ENCODE results near the gene HOXB5.

The HOXB5 gene

DNA sequence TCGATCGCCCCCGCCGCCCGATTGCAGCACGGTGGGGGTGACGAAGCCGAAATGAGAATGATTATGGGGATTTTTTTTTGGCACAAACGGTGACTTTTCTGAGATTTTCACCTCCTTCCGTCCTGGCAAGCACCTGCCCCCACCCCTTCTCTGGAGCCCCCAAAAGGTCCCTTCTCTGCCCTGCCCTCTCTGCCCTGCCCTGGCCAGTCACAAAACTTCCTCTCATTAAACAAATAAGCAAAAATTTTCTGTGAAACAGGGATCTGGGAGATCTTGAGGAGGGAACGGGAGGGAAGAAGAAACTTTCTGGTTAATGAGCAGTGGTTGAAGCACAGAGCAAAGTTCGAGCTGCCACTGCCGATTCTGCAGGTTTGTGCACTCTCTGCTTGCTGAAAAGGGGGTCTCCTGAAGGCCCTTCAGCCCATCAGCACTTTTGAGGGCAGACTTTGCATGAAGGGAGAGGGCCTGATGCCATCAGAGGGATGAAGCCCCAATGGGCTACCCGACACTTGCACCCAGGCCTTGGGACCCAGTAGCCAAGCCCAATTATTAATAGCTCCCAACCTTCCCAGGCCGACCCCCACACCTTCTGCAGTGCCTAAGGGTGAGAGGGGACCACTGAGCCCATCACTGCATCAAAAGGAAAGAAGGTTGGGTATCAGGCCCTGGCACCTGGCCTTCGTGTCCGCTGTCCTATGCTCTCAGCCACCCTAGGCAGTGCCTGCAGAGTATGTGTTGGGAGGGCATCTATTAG is 22.6 kb upstream of the HOXB5 start:
- no peak for DNase-seq (ENCODE audit: low read depth)

DNA sequence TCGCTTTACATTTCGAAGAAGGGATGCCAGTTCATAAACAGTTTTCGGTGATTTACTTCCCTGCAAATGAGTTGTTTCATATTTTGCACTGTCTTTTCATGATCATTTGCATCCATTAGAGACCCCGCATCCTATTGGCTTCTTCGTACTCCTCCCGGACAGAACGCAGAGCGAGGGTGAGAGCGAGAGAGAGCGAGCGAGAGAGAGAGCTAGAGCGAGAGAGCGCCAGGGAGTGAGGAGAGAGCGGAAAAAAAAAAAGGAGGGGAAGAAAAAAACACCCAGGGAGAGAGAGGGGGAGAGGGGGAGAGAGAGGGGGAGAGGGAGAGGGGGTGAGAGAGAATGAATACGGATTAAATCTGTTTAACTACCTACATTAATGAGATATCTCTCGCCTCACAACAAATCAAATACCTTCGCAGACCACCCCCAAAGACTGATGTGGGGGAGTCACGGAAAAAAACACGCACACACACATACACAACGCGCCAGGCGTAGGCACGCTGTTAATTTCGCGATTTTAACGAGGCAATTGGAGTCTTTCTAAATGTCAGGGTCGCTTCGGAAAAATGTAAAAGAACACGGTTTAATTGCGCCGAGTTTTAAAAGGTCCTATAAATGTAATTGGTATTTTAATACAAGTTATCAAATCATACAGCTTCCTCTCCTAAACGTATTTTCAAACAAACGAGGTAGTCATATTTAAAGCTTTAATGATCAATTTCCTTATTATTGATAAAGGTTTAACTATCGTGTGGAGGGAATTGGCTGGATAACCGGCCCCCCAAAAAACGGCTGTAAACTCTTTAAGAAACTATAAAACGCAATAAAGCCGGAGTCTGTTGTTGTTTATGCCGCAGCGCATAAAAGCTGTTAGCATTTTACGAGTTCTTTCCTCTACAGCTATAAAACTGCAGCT is 21.7 kb upstream of the HOXB5 start, which contains the start of gene HOXB8:
Gene HOXB8 (minus strand): TSS at position 246 of the 916 bp plus-strand sequence. CDS start 588 bp downstream, outside the sequence.
- DNase-seq (ENCODE audit: low read depth), result no peak

DNA sequence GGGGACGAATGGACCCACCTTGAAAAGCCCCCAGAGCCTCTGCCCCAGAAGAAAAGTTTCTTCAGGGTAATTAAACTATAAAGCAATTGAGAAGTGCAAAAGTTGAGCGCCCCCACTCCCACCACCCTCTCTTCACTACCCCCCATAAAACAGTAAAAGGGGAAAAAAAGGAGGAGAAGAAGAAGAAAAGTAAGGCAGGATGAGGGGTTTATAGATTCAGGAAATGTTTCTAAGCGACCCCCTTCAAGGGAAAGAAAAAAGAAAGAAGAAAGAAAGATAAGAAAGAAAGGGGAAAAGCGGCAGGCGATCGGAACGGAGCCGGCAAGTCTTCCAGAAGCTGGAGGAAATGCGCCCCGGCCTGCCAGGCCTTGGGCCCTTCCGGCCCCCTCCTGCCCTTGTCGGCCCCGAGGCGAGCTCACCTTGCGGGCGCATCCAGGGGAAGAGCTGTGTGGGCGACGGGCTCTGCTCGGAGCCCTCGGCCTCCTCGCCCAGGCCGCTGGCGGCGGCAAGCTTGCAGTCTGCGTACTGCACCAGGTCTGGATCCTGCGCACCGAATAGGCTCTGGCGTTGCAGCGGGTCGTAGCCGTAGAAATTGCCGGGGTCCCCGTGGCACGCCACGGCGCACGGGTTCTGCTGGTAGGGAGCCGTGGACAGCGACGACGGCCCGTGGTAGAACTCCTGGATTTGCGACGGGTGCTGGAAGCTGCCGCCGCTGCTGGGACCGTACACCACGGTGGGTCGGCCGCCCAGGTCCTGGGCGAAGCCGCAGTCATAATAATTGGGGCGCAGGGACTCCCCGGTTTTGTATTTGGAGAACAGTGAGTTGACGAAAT is 20.5 kb upstream of the HOXB5 start:
- DNase-seq (ENCODE audit: low read depth), result no peak

DNA sequence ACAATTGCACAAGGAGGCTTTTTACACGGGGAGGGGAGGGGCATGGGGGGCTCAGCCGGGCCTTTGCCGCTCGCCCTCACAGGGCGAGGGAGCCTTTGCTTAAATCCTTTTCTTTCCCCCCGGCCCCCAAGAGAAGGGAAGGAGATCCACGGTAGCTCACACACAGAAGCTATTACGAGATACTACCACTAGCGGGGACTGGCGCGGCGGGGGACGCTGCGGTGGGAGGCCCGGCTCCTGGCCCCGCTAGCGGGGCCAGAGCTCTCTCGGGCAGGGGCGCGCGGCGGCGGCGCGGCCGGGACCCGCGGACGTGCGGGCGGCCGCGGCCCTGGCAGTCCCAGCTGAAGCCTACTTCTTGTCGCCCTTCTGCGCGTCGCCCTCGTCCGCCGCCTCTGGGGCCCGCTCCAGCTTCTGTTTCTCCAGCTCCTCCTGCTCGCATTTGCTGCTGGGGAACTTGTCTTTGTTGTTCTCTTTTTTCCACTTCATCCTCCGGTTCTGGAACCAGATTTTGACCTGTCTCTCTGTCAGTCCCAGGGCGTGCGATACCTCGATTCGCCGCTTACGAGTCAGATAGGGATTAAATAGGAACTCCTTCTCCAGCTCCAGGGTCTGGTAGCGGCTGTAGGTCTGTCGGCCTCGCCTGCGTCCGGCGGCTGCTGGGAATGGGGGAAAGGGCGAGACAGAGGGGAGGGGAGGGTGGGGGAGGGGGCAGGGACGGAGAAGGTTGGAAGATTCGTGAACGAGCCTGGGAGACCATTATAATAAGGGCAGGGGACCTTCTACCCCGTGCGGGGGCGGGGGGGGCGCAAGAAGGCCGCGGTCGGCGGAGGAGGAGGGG is 19.5 kb upstream of the HOXB5 start:
- no peak for DNase-seq (ENCODE audit: low read depth)

- no peak for DNase-seq (ENCODE audit: low read depth)
Measured at GRCh38 chr17:48612456-48612853, 18.9 kb upstream of the HOXB5 start.

- no peak for DNase-seq (ENCODE audit: low read depth)
Measured at GRCh38 chr17:48611681-48612455, 18.3 kb upstream of the HOXB5 start.

GRCh38 chr17:48611213-48611612 is 17.6 kb upstream of the HOXB5 start:
- DNase-seq (ENCODE audit: low read depth), result no peak

- no peak for DNase-seq (ENCODE audit: low read depth)
Measured at GRCh38 chr17:48610282-48611211, 17.0 kb upstream of the HOXB5 start, which contains the start of gene HOXB7. TSS of gene HOXB7 (minus strand) at chr17:48611017. CDS start at chr17:48610918, 99 bp downstream.

DNA sequence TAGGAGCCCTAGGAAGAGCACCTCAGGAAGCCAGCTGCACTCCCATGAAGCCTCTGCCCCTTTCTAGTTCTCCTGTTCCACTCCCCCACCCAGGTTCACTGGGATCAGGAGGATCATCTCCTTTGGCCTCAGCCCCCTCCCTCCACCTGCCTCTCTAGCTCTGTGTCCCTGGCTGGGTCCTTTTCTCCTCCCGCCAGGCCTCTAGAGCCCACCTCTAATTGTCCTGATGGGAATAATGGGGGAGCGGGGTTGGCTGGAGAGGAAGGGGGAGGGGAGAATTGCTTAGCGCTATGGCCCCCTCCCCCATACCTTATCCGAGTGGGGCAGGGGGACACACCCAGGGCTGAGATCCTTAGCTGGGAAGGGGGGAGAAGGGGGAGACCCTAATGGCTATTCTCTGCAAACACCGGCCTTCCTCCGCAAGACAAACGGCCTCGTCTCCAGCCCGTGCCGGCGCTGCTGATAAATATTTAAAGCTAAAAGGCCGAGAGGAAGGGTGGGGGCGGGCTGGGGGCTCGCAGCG is 16.2 kb upstream of the HOXB5 start:
- DNase-seq (ENCODE audit: low read depth), result no peak

DNA sequence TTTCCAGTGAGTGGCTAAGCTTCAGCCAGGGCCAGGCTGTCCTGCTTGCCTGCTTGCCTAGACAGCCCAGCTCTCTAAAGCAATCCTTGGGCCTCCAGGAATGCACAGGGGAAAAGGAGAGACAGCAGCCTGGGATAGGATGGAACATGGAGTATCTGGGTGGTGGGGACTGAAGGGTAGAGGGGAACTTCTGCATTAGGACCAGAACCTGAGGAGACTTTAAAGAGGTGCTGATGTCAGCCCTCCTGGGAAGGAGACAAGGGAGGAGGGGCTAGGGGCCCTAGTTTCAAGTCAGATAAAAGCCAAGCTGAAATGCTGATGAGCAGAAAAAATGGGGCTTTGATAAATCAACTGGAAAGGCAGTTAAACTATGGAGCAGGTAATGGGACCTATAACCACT is 15.5 kb upstream of the HOXB5 start:
- DNase-seq (ENCODE audit: low read depth), result no peak

GRCh38 chr17:48608494-48608834 is 14.9 kb upstream of the HOXB5 start:
- no peak for DNase-seq (ENCODE audit: low read depth)

DNA sequence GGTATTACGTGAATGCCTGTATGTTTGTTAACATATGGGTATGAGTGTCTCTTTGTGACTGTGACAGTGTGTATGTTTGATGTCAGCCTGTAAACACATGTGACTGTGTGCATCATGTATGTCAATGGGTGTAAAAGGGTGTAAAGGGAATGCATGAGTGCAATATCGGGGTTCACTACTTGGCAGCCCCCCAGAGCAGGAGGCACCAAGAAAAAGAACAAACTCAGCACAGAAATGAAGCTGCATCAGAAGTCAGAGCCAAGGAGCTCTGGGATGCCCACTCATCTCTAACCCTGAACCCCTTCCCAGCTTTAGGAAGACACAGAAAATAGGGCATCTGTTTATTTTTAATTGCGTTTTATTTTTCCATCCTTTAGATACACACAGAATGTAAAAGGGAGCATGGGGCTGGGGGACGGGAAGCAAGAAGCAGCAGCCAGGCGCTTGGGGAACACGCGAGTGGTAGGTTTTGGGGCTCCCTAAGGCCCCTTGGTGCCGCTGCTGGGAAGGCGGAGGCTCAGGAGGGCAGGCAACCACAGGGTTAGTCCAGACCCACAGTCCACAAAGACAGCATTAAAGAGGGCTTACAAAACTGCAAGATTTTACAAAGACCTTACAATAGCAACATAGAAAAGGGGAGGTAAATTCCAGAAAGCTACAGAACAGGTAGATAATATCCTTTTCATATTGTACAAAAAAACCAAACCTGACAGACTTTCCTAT is 13.5 kb upstream of the HOXB5 start:
- DNase-seq (ENCODE audit: low read depth), result no peak

GRCh38 chr17:48605991-48606891 is 12.7 kb upstream of the HOXB5 start:
- no peak for DNase-seq (ENCODE audit: low read depth)

DNA sequence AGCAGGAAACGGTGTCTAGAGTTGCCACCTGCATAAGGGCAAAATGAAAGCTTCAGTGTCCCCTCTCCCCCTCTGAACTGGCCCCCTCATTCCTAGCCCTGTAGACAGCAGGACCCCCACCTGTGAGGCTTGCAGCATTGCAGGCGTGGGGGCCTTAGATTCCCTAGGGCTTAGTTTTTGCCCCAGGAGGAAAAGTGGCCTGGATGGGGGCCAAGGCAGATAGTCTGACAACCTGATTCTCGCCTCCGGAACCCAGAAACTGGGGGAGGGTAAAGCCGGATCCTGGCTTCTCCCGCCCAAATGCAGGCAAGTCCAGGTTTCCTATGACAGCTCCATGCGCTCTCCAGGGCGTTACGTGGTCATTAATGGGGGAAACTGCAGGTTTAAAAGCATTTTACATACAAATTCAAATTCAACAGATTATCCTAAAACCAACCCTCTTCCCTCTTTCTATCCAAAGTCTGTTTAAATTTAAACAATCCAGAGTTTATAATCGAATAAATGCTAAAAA is 11.9 kb upstream of the HOXB5 start:
- DNase-seq (ENCODE audit: low read depth), result no peak

DNA sequence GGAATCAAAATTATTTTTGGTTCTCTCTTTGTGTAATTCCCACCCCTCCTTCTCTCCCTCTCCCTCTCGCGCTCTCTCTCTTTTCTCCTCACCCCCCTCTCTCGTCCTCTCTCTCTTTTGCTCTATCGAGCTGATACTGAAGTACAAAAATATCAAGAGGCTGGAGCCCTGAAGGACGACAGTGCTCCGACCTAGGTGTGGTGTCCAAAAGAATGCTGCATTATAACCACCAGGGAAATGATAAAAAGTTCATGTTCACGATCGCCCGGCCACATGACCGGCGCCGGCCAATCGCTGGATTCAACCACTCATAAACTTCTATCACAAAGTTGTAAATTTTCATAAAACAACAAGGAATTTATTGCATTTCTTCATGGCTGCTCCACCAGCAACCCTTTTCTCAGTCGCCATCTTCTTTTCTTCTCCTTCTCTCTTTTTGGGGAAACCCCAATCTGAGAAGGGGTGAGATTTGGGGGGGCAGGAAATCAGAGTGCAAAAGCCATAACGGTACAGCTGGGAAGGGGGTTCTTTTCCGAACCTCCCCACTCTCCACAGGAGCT is 11.3 kb upstream of the HOXB5 start, which contains the start of gene HOXB6:
Gene HOXB6 (minus strand): TSS at position 217 of the 560 bp plus-strand sequence. CDS start 6,836 bp downstream, outside the sequence.
- no peak for DNase-seq (ENCODE audit: low read depth)

DNA sequence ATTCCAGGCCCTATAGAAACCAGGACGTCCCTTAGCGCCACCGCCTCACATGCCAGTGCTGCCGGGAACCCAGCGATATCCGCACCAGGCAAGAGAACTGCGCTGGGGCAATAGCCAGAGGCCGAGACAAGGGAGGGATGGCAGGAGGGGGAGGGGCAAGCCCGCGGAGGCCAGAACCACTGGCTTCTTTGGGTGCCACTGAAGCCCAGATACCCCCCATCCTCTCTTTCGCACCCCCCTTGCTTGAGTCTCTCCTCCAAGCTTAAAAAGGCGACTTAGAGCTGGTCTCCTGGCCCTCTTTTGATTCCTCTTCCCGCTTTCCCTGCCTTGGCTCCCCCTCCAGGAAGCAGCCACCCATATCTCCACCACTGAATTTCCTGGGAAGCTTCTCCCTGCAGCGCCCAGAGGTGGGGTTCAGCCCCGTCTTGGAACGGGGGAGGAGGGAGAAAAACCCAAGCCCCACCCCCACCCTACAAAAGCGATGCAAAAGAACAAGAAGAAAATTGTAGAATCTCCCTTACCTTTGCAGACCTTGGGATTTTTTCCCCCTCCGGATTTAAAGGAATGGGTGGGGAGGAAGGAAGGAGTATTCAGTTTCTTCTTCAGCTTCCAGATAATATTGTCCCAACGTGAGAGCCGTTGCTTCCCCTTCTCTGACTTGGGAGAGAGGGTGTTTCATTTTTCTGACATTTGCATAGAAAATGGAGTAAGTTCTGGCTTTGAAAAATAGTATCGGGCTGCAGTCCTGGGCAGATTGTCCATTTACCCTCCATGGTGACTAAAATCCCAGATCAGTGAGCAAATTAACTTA is 10.6 kb upstream of the HOXB5 start:
- DNase-seq (ENCODE audit: low read depth), result no peak

Measured in non-pigmented ciliary epithelial cell (primary cell).